Stimulated activated CD8-positive, alpha-beta memory T cell treated with anti-CD3 and anti-CD28 coated beads, Interleukin-7, amount 100 ng/mL, for 1 hour (primary cell): Measurements from ENCODE around the gene CHAF1A.

Experiments
- DNase-seq, 2 donors: peaks; one replicate each; pipeline ENCODE4 v3.0.0-alpha.2; 2020; ENCODE audit warnings: low read depth in 2 of 2

CHAF1A gene, protein sequence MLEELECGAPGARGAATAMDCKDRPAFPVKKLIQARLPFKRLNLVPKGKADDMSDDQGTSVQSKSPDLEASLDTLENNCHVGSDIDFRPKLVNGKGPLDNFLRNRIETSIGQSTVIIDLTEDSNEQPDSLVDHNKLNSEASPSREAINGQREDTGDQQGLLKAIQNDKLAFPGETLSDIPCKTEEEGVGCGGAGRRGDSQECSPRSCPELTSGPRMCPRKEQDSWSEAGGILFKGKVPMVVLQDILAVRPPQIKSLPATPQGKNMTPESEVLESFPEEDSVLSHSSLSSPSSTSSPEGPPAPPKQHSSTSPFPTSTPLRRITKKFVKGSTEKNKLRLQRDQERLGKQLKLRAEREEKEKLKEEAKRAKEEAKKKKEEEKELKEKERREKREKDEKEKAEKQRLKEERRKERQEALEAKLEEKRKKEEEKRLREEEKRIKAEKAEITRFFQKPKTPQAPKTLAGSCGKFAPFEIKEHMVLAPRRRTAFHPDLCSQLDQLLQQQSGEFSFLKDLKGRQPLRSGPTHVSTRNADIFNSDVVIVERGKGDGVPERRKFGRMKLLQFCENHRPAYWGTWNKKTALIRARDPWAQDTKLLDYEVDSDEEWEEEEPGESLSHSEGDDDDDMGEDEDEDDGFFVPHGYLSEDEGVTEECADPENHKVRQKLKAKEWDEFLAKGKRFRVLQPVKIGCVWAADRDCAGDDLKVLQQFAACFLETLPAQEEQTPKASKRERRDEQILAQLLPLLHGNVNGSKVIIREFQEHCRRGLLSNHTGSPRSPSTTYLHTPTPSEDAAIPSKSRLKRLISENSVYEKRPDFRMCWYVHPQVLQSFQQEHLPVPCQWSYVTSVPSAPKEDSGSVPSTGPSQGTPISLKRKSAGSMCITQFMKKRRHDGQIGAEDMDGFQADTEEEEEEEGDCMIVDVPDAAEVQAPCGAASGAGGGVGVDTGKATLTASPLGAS

DNA sequence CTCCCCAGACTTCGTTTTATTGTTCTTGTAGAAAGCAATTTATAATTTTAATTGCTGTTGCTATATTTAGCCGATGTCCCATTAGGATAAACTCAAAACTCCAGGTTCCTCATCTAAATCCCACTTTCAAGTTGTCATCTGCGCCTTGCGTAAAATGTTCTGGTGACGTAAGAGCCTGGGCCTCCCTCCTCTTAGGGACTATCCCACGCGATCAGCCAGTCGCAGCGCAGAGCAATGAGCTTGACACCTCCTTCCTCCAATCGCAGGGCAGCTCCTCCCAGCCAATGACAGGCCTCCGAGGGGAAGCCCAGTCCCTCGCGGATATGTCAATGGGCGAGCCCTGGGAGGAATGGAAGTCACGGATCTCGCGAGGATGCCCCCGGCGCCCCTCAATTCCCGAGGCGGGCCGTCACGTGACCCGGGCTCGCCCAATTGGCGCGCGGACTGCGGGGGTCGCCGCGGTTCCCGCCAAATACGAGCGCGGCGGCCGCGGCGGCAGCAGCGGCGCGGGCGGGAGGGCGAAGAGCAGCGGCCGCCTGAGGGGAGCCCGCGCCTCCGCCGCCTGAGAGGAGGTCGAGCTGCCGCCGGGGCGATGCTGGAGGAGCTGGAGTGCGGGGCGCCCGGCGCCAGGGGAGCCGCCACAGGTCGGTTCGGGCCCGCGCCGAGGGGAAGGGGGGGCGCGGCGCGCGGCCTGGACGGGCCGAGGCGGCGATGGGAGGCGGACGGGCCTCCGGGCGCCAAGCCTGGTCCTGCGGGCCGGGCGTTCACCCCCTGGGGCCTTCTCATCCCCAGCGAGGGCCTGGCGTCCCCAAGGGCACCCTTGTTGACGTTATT, at the start of gene CHAF1A:
TSS of gene CHAF1A (plus strand) at position 470 of the 834 bp plus-strand sequence. CDS start at position 593, 123 bp downstream.
- peak; percentile 95 to 96 for DNase-seq

DNA sequence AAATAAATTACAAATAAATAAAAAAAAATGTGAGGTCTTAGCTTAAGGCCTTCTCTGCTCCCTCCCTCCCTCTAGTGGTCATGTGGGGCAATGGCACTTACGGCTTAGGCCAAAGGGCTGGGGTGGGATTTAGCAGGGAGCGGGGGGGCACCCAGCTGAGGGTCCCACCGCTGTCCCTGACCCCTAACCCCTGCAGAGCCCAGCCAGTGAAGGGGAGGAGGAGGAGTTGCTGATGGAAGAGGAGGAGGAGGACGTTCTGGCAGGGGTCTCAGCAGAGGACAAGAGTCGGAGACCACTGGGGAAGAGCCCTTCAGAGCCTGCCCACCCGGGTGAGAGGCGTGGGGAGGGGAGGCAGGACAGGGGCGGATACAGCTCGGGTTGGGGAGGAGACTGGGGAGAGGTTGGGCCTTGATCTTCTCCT, 49.7 kb upstream of the CHAF1A start:
- DNase-seq: peak; percentile 16 to 27

DNA sequence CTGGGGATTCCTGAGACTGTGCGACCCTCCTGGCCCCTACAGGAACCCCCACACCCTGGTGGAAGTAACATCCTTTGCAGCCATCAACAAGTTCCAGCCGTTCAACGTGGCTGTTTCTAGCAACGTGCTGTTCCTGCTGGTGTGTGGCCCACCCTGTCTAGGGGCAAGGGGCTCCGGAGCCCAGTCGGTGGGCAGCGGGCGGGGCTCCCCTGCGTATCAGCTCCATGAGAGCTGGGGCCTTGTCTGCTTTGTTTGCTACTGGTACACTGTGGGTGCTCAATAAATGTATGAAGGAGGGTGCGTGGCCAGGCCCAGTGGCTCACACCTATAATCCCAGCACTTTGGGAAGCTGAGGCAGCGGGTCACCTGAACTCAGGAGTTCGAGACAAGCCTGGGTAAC, 48.2 kb upstream of the CHAF1A start:
- DNase-seq: no peak

DNA sequence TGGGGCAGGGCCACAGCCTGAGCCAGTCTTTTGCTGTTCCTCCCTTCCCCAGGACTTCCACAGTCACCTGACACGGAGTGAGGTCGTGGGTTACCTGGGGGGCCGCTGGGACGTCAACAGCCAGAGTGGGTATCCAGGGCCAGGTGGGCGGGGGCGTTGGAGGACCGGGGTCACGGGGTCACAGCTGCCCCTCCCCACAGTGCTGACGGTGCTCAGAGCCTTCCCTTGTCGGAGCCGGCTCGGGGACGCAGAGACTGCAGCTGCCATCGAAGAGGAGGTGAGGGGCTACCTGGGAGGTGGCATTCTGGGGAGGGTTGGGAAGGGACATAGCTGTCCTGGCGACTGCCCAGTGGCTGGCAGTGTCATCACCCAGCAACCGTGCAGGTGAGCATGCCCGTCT, 47.5 kb upstream of the CHAF1A start:
- DNase-seq: no peak

GRCh38 chr19:4357095-4357797, 45.2 kb upstream of the CHAF1A start:
- no peak for DNase-seq

DNA sequence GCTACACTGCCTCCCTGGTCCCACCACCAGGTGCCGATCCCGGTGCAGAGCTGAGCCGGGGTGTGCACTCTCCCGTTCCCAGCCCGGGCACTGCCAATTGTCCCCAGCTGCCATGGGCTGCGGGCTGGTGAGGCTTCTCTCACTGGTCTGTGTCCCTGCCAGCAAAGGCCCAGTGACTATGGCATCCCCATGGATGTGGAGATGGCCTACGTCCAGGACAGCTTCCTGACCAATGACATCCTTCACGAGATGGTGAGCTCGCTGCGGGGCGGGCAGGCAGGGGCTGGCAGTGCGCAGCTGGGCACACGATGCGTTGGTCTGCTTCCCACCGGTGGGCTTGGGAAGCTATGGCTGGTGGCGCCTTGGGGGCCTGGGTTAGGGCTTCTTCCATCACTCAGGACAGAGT, 44.5 kb upstream of the CHAF1A start:
- DNase-seq: no peak

- no peak for DNase-seq
Observed at GRCh38 chr19:4358709-4359626, 43.5 kb upstream of the CHAF1A start.

DNA sequence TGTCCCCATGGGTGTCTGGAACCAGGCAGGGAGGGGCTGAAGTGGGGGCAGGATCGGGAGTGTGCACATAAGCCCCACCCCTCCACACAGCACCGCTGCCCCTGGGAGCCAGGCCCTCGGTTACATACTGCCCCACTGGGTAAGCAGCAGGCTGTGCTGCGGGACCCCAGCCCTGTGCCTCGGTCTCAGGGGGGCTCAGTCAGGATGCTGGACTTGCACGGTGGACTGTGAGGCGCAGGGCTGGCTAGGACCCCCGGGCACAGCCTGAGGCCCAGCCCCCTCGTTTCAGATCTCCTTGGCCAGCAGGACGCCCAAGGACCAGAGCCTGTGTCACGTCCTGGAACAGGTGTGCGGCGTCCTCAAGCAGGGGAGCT, 42.8 kb upstream of the CHAF1A start:
- no peak for DNase-seq

DNA sequence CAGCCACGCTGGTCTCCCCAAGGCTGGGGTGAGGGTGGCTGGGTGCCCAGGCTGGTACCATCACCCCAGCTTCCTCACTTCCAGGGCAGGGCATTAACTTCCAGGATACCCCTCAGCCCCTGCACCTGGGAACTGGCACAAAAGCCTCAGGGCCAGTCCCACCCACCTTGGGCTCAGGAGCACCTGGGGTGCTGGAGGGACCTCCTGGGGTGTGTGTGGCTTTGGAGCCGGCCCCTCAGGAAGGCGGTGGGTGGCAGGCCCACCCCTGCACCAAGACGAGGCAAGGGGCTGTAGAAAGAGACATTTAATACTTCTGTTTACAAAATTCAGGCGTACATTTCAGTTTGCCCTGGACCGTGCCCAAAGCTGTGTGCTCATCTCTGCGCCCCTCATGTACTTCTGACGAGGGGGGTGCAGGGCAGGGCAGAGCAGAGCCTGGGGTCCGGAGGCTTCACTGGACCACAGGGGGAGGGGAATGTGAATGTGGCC, 42.3 kb upstream of the CHAF1A start:
- no peak for DNase-seq

GRCh38 chr19:4360641-4361151, 41.7 kb upstream of the CHAF1A start:
- no peak for DNase-seq

- DNase-seq: no peak
Observed at GRCh38 chr19:4361152-4362046, 41.0 kb upstream of the CHAF1A start.

DNA sequence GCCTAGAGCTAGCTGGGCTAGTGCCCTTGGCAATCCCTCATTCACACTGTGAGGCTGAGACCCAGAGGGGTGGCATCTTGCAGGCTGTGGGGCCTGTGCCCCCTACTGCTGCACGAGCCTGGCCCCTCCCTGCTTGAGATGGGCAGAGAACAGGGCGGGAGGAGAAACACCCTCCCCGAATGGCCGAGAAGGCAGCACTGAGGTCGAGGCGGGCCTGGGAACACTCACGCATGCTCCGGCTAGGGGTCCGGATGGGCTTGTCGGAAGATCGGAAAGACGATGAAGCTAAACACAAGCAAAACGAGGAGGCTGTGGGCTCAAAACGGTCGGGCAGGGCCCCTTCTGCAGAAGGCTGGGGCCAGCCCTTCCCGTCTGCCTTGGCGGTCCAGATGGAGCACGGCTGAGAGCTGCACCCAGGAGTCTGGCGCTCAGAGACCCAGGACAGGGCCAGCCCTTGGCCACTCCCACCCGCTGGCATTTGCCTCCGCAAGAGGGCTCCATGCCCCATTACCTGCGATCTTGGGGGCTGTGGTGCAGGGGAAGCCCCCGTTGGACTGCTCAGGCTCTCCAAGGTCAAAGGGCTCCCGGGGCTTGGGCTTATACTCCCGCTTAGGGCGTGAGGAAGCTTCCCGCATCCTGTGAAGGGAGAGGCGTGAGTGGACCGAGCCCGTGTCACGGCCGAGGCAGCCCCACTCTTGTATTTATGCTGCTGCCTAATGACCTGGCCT, 40.2 kb upstream of the CHAF1A start:
- no peak for DNase-seq

DNA sequence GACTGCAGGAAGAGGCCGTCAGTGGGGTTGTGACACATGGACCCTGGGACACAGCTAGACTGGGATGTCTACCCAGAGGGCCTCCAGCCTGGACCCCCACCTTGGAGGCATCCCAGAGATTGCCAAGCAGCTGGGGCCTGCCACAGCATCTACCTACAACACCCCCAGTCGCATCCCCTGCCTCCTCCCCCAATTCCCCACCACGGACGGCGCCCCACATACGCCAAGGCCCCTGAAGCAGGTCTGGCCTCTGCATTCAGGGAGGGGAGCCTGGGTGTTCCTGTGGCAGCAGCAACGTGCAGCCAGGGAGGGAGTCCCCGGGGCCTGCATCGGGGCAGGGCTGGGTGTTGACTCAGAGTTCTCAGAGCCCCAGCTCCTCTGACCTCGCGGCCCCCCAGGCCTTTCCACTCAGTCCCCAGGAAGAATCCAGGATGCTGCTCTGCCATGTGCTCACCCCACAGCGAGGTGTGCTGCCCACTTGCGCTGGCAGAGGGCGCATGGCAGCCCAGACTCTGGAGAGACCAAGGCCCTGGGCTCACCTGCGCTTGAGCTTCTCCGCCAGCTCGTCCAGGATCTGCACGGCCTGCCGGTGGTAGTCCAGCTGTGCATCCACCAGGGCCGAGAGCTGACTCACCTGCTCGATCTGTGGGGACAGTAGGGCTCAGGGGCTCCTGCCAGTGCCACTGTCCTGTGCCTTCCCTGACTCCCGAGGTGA, 39.5 kb upstream of the CHAF1A start:
- no peak for DNase-seq

- DNase-seq: no peak
Observed at GRCh38 chr19:4363571-4364304, 38.7 kb upstream of the CHAF1A start.

DNA sequence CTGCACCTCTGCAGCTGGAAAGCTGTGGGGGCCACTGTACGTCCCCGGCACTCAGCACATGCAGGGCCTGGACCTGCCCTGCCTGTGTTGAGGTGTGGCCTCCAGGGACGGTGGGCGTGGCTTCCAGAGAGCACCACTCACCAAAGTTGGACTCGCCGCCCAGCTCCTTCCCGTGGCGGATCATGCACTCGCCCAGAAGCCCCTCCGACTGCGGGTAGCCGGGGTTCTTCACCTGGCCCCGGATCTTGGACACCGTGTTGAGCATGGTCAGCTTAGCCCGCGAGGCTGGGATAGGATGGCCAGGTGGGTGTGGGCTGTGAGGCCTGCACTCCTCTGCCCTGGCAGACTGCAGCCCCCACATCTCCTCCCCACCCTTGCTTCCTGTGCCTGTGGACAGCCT, 37.1 kb upstream of the CHAF1A start:
- no peak for DNase-seq

DNA sequence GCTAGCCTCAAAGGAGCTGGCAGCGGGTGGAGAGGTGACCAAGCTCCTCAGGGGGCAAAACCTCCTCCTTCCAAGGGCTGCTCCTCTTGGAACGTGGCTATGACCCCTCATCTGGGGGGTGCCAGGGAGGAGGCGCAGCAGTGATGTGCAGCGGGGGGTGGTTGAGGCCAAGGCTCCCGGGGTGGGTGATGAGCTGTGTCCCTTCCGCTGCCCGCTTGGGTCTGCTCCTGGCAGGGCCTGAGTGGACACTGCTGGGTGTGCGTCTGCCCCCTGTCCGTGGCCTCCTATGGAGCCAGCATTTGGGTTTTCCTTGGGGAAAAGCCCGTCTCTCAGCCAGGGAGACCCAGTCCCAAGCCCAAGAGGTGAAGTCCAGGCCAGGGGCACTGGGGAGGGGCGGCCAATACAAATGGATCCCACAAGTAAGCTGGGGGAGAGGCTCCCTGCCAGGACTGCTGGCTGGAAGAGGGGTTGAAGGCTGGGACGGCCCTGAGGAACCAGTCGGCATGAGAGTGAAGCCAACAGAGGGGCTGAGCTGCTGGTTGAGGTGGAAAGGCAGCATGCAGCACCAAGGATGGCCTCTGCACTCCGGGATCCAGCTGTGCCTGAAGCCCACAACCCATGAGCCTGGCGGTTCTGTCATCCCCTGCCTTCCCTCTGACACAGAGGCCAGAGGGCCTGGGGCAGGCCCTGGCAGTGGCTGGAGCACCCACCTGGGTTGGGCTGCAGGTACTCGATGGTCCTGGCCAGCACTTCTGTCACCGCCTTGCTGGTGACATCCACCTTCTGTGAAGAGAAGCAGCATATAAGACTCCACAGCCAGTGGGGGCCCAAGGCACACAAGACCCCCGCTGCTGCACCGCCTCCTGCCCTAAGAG, 36.4 kb upstream of the CHAF1A start:
- DNase-seq: no peak
